Measurements from ENCODE around the gene SLC24A5. TPM values are rescaled to one million over a fixed set of nuclear protein-coding genes. Genes with fewer than 3 reads are reported as not detected.

SLC24A5 gene
- not detected in 2 replicates for total RNA-seq

GRCh38 chr15:48120745-48121144 lies at the start of gene SLC24A5:
Gene SLC24A5, plus strand, starts transcription at chr15:48120990. Its CDS starts 55 bp downstream, at chr15:48121045.

GRCh38 chr15:48177766-48178647 lies 57.2 kb downstream of the SLC24A5 start, which contains the start of gene MYEF2:
Gene MYEF2, minus strand, starts transcription at chr15:48178295. Its CDS starts 58 bp downstream, at chr15:48178237.

GRCh38 chr15:48191574-48192225 lies 70.9 kb downstream of the SLC24A5 start, which contains the start of gene CTXN2:
Gene CTXN2, plus strand, starts transcription at chr15:48191665. Its CDS starts 9,636 bp downstream, at chr15:48201301.

Other genes with a start within 250 kb of the SLC24A5 start
- gene MYEF2, start 57.3 kb downstream of the SLC24A5 start, total RNA-seq: 9.5 and 15.2 TPM in 2 replicates
- under 0.01 TPM in 1 of 2 replicates, not detected in the other for gene CTXN2, start 70.7 kb downstream of the SLC24A5 start, total RNA-seq
- under 0.01 and 0.25 TPM in 2 replicates for gene SLC12A1, start 85.3 kb downstream of the SLC24A5 start, total RNA-seq
- 40.8 and 73.2 TPM in 2 replicates for gene DUT, start 210.4 kb downstream of the SLC24A5 start, total RNA-seq

All from mesangial cell (primary cell).